ENCODE results near the gene AFP. TPM values are rescaled to one million over a fixed set of nuclear protein-coding genes. Genes with fewer than 3 reads are reported as not detected.

Gene AFP
- total RNA-seq, 1 donor from 2014 or later = 11.3 TPM

GRCh38 chr4:73409012-73409862 lies 26.8 kb upstream of the AFP start:
- Histone ChIP-seq H3K4me2 (ENCODE audit: low read length) (no peak overlapping the region), H3K9me3 (ENCODE audit: insufficient read depth, low read depth, low read length) (no peaks in the 10 kb centered on the region), H3K9ac (ENCODE audit: low read length) (no peak overlapping the region), H3K27me3 (ENCODE audit: insufficient read depth, low read length) (no peaks in the 10 kb centered on the region), H2AFZ (ENCODE audit: low read depth, low read length) (no peak overlapping the region), H3K4me1 (ENCODE audit: insufficient read depth, low read length) (no peaks in the 10 kb centered on the region), H3K4me3 (ENCODE audit: insufficient read depth, low read depth, low read length) (no peak overlapping the region), H3K79me2 (ENCODE audit: insufficient read depth, low read length) (no peaks in the 10 kb centered on the region), H3K36me3 (ENCODE audit: insufficient read depth, low read length) (no peaks in the 10 kb centered on the region), H4K20me1 (ENCODE audit: insufficient read depth, low read length) (no peaks in the 10 kb centered on the region), H3K27ac (ENCODE audit: low read depth, low read length) (no peak overlapping the region)
- no peaks in the 10 kb centered on the region for H3K27me3 Mint-ChIP-seq (ENCODE audit: low read depth, unreplicated experiment)
- FAIRE-seq (no peak), DNase-seq (ENCODE audit: low read depth) (no peak)
- H3K4me3 Mint-ChIP-seq (ENCODE audit: unreplicated experiment) = no peak overlapping the region
- TF ChIP-seq CTCF (IDR thresholded peaks at IDR 0.05; ENCODE audit: insufficient read depth, low read depth, low read length) (no peak), EZH2 (IDR thresholded peaks at IDR 0.05; ENCODE audit: insufficient read depth, low read length) (no peak)
- no peaks in the 10 kb centered on the region for H3K4me1 Mint-ChIP-seq (ENCODE audit: low read depth, unreplicated experiment)
- H3K9me3 Mint-ChIP-seq (ENCODE audit: unreplicated experiment) = no peaks in the 10 kb centered on the region
- H3K36me3 Mint-ChIP-seq (ENCODE audit: low read depth, unreplicated experiment) = no peaks in the 10 kb centered on the region
- no peak overlapping the region for H3K27ac Mint-ChIP-seq (ENCODE audit: unreplicated experiment)

- H3K4me1 Mint-ChIP-seq (ENCODE audit: low read depth, unreplicated experiment) = no peaks in the 10 kb centered on the region
Measured at GRCh38 chr4:73409978-73410548, 26.0 kb upstream of the AFP start.

More at GRCh38 chr4:73409978-73410548, 26.0 kb upstream of the AFP start:
- Histone ChIP-seq H2AFZ (ENCODE audit: low read depth, low read length) (no peak overlapping the region), H3K4me2 (ENCODE audit: low read length) (no peak overlapping the region), H3K4me3 (ENCODE audit: insufficient read depth, low read depth, low read length) (no peak overlapping the region), H3K36me3 (ENCODE audit: insufficient read depth, low read length) (no peaks in the 10 kb centered on the region), H3K79me2 (ENCODE audit: insufficient read depth, low read length) (no peaks in the 10 kb centered on the region), H3K27me3 (ENCODE audit: insufficient read depth, low read length) (no peaks in the 10 kb centered on the region), H3K4me1 (ENCODE audit: insufficient read depth, low read length) (no peaks in the 10 kb centered on the region), H4K20me1 (ENCODE audit: insufficient read depth, low read length) (no peaks in the 10 kb centered on the region), H3K9ac (ENCODE audit: low read length) (no peak overlapping the region), H3K27ac (ENCODE audit: low read depth, low read length) (no peak overlapping the region), H3K9me3 (ENCODE audit: insufficient read depth, low read depth, low read length) (no peaks in the 10 kb centered on the region)
- TF ChIP-seq EZH2 (IDR thresholded peaks at IDR 0.05; ENCODE audit: insufficient read depth, low read length) (no peak), CTCF (IDR thresholded peaks at IDR 0.05; ENCODE audit: insufficient read depth, low read depth, low read length) (no peak)
- no peak for FAIRE-seq
- no peak for DNase-seq (ENCODE audit: low read depth)
- Mint-ChIP-seq H3K27ac (ENCODE audit: unreplicated experiment) (no peak overlapping the region), H3K4me3 (ENCODE audit: unreplicated experiment) (no peak overlapping the region), H3K27me3 (ENCODE audit: low read depth, unreplicated experiment) (no peaks in the 10 kb centered on the region), H3K9me3 (ENCODE audit: unreplicated experiment) (no peaks in the 10 kb centered on the region), H3K36me3 (ENCODE audit: low read depth, unreplicated experiment) (no peaks in the 10 kb centered on the region)
